GM18498 (cell line): ENCODE results near the gene TRAF1.

Experiments
- ATAC-seq: cut with Tn5 transposase; IDR thresholded peaks from one replicate; pipeline ENCODE4 v1.9.1; 2021; ENCODE audit warnings: mild to moderate bottlenecking, moderate library complexity; ENCODE audit not compliant: unreplicated experiment

The TRAF1 gene

DNA sequence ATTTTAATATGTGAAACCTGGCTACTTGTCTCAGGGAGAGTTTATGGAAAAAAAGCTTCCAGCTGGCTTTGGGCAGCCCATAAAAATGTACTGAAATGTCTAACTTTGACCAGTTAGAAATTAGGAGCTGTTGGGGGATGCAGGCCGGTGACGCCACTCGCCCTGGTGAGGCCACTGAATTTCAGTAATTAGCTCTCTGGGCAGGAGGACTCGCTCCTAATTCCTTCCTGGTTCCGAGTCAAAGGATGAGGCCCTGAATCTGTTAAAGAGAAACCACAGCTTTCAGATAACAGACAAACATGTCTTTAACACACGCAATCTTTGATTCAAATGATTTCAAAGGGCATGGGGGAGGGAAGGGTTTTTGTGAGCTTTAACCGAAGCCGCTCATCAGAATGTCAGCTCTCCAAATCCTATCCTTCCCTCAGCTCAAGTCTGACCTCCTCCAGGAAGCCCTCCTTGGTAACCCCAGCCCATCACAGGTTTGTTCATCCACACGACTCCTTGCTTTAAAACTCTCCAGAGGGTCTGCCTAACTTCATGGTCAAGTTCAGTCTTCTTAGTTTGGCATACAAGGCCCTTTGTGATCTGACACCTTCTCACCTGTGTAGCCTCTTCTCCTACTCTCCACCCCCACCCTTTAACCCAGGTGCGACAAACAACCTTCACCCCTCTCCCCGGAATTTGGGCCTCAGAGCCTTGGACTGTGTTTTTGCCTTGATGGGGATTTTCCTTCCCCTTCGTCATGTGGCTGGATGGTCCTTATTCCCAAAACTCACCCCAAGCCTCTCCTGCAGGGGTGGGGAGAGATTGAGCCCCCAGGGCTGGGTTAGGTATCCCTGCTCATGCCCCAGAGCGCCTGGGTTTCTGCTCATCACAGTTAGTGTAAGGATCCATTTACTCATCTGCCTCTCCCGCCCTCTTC lies 36.0 kb downstream of the TRAF1 start:
- no peak for ATAC-seq

- no peak for ATAC-seq
These were observed 36.9 kb downstream of the TRAF1 start for GRCh38 chr9:120889606-120890271.

GRCh38 chr9:120888626-120889025 lies 38.0 kb downstream of the TRAF1 start:
- ATAC-seq: no peak

GRCh38 chr9:120886490-120886967 lies 40.1 kb downstream of the TRAF1 start:
- ATAC-seq: no peak

DNA sequence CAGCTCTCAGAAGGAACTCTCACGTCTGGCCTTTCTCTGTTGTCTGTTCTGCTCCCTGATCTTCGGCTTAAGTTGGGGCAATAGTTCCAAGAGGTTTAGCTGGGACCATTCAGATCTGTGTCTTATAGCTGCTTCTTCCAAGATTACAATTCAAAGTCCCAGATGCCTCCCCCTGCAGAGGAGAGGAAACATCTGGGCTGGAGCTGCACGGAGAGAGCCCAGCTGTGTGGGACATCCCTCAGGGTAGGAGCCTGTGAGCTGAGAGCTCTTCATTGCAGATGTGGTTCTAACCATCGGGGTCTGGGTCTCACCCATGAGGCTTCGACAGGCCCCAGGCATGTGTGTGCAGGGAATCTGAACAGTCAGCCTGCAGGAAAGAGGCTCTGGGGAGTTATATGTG lies 40.6 kb downstream of the TRAF1 start:
- ATAC-seq: no peak

GRCh38 chr9:120885457-120885856 lies 41.1 kb downstream of the TRAF1 start:
- no peak for ATAC-seq

DNA sequence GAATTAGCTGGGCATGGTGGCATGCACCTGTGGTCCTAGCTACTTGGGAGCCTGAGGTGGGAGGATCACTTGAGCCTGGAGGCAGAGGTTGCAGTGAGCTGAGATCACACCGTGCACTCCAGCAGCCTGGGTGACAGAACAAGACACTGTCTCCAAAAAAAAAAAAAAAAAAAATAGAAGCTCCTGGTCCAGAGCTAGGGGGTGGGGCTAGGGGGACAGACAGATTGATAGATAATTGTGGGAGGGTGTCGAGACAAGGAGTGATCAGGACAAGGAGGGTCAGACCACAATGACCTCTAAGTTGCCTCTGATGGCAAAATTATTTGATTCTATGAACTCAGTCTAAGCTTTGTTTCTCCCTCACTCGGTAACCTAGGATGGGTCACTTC lies 43.0 kb downstream of the TRAF1 start:
- ATAC-seq: no peak

DNA sequence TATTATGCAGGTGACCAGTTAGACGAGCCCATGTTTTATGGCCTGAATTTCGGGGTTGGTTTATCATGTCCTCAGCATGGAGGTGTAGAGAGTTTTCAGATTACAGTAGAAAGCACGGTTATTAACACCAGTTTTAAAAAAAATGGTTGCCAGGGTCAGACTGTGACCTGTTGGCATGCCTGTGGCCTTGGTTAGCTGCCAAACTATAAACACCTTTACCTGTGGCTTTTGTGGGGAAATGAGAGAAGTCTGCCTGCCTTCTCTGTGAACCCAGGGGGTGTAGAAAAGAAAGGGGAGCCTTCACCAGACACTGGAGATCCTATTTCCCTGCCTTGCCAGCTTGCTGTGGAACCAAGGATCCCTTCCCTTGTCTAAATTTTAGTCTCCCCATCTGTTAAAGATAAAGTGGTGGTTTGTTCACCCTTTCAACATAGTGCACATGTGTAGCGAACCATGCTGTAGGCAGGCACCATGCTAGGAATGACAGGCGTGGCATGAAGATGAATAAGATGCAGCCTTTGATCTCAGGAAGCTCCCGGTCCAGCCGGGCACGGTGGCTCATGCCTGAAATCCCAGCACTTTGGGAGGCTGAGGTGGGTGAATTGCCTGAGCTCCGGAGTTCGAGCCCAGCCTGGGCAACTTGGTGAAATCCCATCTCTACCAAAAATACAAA lies 43.5 kb downstream of the TRAF1 start:
- ATAC-seq: no peak

DNA sequence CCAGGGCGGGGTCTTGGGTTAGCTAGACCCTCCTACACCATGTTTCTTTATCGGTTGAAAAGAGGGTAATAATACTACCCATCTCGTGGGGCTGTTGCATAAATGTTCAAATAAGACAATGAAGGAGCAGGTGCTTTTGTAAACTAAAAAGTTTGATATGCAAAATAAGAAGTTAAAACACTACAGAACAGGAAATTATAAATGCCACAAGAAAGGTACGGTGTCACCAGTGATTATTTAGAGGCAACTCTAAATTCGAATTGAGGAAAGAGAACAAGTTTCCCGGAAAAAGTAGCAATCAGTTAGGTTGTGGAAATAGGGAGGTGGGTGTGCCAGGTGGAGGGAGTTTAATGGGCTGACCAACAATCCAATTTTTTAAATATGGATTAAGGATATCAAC lies 47.1 kb downstream of the TRAF1 start:
- no peak for ATAC-seq

DNA sequence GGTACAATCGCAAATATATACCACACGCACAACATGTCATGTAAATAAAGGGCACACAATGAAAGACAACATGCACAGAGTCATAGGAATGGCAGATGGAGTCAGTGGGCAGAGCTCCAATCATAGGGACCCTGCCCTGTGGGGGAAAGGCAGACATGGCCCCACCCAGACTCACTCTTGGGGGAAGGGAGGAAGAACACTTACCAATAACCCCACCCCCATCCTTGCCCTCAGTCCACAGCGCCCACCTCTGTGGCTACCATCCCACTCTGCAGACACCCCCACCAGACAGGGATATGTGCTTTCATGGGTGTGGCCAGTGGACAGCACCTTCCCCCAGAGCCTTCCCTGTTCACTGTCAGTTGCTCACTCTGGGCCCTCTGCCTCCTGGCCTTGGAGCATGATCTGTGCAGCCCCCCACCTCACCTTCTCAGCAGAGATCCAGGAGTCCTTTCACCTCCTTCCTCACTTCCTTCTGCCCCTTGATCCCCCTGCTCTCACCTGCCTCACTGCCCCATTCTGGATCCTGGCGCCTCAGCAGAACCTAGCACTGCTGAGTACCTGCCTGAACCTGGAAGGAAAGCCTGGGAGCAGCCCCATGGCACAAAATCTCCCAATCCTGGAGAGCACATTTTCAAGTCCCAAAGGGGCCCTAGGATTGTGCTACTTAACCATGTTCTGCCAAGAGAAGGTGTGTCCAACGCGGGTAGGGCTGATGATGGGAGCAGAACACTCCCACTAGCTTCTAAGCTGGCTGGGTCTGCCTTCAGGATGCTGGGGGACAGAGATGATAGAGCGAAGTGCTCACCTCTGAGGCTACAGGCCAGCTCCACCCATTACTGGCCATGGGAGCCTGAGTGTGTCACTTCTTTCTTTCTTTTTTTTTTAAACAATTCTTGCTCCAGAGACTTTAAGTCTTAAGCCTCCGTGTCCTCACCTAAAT lies 48.1 kb downstream of the TRAF1 start:
- ATAC-seq: no peak

DNA sequence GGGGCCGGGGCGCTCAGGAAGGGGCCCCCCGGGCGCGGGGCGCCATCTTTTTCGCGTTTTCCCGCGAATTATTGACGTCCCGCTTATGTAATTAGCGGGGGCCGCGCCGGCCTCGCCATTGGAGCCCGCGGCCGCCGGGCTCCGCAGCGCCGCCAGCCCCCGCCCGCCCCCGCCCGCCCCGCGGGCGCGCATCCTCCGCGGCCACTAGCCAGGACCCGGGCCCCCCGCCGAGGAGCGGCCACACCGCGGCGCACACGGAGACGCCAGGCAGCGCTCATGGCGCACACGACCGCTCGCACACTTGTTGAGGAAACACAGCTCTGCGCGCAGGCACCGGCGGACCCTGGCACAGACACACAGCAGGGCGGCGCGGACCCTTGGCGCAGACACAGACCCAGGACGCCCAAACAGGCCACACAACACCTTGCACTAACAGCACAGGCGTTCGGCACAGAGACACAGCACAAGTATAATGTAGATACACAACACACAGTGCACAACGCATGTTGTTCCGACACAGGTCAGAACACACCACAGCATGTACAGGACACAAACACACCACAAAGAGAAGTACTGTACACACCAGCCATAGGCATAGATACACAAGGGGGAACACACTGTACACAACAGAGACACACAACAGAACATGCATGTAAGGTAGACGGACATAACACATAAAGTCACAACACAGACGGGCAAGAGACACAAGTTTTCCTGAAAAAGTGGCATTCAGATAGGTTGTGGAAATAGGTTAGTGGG lies 49.1 kb downstream of the TRAF1 start:
- ATAC-seq: peak; percentile 54

DNA sequence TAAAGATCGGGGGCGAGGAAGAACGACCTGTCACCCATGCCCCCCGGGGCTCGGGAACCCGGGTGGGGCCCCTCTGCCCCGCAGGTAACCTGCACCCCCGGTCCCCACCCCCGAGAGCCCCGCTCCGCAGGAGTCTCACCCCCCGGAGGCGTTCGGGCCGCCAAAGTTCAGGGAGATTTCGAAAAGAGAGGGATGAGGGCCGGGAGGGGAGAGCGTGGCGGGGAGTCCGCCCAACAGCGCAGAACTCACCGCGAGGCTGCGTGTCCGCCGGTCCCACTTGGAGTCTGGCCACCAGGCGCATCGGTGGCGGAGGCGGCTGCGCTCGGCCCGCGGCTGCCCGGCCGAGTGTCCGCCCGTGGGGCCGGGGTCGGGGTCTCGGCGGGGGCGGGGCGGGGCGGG lies 49.8 kb downstream of the TRAF1 start, which contains the start of gene PHF19:
TSS of gene PHF19 (minus strand) at position 347 of the 399 bp plus-strand sequence. CDS start 2,447 bp downstream, outside the sequence.
- ATAC-seq: peak; percentile 20

DNA sequence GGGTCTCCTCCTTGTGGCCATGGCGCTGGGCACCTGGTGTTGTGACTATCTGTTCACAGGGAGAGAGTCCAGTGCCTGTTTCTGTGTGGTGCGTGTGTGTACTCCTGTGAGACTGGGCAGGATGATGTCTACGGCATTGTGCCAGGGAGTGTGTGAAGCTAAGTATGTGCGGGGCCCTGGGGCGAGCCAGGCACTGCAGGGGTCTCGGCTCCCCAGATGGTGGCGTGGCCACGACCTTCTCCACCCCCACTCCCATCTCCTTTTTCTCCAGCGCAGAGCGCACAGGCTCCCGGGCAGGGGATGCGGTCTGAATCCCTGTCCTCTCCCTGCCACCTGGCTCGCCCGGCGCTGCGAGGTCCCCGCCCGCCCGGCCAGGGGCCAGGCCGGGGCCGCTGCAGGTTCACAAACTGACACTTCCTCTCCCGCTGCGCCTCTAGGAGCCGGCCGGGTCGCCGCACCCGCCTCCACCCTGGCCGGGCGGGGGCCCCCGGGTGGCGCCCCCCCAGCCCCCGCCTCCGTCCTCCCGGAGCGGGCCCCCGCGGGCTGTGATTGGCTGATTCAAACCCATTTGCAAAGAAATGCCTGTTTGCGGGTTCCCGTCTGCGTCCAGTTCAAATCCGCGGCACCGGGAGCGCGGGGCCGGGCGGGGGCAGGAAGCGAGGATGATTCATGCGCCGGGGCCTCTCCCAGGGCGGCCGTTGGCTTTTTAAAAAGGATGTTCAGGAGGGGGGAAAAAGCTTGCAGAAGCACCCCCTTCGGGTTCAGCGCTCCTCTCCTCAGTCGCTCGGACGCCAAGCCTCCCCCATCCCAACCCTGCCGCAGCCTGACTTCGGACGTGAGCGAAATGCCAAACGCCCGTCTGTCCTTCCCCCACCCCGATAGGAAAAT lies 50.4 kb downstream of the TRAF1 start:
- ATAC-seq: peak; percentile 66

DNA sequence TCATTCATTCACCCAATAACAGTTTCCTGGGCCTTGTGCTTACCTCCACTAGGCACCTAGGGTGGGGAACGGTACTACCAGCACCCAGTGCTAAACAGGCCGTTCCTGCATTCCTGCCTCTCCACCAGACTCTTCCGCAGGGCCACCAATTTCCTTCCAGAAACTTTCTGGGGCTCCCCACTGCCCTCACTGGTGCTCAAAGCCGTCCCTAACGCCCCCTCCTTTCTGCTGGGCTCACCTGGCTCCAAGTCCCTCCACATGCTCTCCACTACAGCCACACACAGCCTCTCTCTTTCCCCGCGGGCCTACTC lies 51.0 kb downstream of the TRAF1 start:
- ATAC-seq: no peak

DNA sequence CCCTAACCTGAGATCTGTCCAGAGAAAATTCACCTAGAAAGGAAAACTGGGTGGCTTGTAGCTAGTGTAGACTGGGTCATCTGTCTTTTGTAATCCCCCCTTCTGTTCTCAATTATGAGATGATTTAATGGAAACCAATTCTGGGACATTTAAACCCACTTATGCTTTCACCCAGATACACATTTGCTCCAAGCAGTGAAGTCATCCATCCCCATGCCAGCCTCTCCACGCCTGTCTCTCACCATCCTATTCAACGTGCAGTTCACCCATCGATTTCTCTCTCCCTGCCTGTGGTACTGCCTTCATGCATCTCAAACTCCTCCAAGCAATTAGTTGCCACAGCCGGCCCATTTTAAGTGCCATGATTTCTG lies 51.4 kb downstream of the TRAF1 start:
- ATAC-seq: no peak

DNA sequence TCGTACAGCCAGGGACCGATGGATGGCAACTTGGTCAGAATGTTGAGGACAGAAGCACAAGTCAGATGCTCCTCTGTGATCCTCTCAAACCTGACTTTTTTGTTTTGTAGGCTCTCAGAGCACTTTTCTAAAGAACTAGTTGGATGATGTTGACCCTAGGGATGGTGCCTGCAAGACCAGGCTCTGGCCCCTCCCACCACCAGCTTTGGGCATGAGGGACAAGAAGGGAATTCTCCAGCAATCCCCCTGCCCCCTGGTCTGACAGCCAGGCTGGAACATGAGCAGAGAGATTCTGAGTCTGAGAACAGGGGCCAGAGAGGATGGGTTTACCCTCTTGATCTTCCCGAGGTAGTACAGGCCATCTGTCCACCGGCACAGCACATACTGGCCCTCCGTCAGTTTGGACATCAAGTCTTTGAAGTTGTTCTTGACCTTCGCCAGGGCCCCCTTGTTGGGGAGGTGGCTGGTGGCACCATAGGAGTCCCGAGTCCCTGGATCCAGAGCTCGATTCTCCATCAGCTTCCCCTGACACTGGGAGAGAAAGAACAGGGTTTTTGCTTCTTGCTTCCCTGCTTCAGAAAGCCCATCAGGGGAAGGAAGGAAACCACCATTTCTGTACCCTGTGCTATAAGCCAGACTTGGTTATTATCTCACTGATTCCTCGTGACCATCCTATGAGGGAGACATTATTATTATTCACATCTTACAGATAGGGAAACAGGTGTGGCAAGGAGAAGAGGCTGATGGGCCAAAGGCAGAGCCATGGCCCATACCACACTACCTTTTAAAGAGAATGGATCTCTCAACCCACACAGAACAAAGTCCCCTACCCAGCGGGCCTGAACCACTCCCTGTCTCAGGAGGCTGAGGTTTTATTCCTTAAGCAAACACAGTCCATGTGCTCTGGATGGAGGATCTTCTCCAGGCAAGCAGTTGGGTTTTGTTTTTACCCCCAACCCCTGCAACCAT lies 52.1 kb downstream of the TRAF1 start:
- no peak for ATAC-seq

- ATAC-seq: no peak
These were observed 53.1 kb downstream of the TRAF1 start for GRCh38 chr9:120873512-120873911.
